ENCODE results near the gene ZRANB3.
"Not testable (repeated sequence)": the region's sequence is repeated elsewhere in the genome, so short reads cannot be mapped to it uniquely, and the experiment has no call there.

ZRANB3 gene

DNA sequence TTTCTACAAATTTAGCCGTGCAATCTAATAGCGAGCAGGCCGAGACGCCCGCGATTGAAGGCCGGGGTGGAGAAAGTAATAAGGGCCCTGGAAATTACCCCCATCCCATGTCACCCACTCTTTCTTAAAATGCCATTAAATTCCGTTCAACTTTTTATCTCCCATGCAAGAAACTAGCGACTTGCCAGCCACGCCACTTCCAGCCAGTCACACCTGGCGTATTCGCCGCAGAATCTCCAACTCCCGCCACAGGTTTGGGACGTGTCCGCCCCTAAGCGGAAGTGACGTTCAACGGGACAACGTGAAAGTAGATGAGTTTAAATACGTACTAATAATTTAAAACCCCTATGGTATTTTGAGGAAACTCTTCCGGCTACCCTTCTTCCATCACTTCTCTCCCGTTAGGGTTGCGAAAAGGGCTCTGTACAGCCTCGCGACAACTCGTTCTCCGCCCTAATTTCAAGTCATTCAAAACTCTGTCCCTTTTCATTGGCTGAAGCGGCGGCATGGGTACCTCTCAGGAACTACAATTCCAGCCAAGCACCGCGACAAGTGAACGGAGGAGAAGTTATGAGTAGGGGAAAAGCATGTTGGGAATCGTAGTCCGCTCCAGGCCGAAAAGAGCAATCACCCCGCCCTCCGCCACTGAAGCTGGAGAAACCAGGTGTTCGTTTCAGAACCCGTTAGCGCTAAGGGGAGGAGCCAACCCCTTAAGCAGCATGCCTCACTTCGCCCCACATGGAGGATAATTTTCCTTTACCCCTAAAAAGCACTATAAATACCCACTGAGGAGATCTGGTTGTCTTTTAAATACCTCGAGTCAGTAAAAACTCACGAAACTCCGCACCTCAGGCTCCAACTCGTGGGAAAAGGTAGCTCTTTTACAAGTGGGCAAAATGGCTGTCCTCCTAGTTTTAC lies at the start of gene ZRANB3:
Gene ZRANB3 (minus strand): TSS at position 906 of the 918 bp plus-strand sequence.
- DNase-seq: peak; percentile 95

- no peak for DNase-seq
Measured at GRCh38 chr2:135573620-135574019, 42.6 kb upstream of the ZRANB3 start.

DNA sequence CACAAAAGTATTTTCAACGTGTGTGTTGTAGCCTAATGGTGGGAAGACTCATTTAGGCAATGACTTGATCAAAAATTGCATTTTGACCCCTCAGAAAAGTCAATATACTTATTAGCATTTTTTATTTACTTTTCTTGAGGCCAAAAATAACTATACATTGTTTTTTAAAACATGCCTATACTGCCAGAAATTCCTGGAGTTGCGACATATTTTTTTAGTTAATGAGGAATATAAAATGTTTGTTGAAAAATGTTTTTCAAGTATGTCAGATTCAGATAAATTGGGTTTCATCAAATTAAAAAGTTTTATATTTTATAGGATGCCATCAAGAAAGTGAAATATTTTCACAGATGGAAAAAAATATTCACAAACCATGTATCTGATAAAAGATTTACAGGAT lies 39.9 kb upstream of the ZRANB3 start:
- DNase-seq: no peak

GRCh38 chr2:135563793-135564192 lies 32.8 kb upstream of the ZRANB3 start:
- DNase-seq: no peak

DNA sequence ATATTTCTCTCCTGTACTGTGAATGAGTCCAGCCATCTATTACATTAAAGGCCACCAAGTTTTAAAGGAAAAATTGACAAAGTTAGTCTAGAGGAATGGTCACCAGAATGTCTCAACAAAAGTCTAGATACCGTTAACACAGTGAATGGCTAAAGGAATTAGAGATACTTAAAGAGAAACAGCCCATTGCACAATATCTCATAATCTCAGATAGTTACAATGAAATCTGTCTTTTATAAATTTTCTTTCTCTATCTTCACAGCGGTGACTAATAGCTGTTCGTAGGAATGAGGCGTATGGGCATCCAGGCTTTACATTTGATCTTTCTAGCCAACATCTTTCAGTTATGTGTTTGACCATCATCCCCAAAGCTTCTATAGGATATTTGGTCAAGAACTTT lies 30.9 kb upstream of the ZRANB3 start:
- no peak for DNase-seq

DNA sequence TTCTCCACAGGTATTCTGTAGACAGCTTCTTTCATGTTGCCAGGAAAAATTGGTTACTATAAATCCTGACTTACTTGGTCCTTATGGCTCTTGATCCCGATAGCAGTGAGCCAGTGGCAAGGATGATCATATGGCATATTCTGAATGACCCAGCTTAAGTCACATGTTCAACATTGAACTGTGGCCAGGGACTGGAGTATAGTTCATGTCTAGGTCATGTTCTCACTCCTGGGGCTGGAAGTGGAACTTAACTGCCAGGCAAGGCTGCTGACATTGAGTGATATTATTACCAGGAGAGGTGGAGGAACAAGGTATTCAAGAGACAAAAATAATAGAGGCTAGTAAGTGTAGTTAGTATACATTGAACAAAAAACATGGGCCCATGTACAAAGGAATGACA lies 26.5 kb upstream of the ZRANB3 start:
- no peak for DNase-seq

- DNase-seq: no peak
Measured at GRCh38 chr2:135555311-135555710, 24.3 kb upstream of the ZRANB3 start.

DNA sequence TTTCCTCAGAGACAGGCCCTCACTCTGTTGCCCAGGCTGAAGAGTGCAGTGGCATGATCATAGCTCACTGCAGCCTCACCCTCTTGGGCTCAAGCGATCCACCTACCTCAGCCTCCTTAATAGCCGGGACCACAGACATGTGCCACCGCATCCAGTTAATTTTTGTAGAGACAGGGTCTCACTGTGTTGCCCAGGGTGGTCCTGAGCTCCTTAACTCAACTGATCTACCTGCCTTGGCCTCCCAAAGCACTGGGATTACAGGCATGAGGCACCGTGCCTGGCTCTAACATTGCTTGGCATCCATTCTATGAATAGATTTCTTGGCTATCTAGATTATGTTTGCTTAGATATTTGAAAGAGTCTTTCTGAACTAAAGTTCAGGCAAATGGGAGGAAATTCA lies 21.9 kb upstream of the ZRANB3 start:
- DNase-seq: no peak

GRCh38 chr2:135551356-135551755 lies 20.3 kb upstream of the ZRANB3 start:
- DNase-seq: no peak

GRCh38 chr2:135547311-135547710 lies 16.3 kb upstream of the ZRANB3 start:
- no peak for DNase-seq

- DNase-seq: no peak
Measured at GRCh38 chr2:135546436-135546835, 15.4 kb upstream of the ZRANB3 start.

DNA sequence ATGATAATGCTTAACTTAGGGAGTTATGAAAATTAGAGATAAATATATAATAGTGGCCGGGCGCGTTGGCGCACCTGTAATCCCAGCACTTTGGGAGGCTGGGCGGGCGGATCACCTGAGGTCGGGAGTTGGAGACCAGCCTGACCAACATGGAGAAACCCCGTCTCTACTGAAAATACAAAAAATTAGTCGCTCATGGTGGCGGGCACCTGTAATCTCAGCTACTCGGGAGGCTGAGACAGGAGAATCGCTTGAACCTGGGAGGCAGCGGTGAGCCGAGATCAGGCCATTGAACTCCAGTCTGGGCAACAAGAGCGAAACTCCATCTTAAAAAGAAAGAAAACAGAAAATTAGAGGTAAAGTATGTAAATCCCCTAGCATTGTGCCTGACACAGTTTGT lies 2.5 kb upstream of the ZRANB3 start:
- not testable (repeated sequence) for DNase-seq

- DNase-seq: no peak
Measured at GRCh38 chr2:135532581-135532980, 1.6 kb upstream of the ZRANB3 start.

DNA sequence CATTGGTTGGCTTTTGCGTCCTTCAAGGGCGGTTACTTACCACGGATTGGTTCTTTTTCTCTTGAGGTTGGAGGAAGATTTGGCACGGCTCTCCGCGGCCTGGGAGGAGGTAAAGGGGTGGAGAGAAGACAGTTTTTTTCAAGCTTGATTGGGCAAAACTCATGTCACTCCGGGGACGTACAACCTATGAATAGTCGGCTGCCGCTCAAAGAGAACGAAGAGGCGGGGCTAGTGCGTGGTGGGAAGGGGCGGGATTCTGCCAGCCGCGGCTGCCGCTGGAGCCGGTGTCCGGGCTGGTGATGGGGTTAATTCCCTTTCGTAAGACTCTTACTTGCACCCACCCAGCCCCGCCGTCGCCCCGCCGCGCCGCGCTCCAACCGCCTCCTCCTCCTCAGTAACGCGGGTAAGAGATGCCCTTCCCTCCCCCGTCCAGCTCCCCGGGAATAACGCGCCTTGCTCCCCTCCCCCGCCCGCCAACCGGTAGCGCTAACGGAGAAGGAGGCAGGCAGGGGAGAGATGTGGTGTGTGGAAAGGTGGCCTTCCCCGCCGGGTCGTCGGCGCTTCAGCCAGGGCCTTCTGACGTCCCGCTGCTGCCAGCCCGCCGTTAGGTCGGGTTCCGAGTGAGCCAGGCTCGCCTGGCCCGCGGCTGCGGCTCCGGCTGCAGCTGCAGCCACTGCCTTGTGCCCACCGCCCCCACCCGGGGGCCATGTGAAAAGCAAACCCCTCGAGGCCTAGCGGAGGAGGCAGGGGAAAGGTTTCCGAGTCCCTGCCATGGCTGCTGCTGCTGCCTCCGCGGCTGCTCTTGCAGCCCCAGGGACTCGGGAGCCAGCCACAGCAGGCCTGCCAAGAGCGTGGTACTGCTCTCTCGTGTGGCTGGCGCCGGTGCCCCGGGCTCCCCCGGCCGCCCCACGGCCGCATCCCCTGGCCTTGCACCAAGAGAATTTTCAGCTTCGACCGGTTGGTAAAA lies 496 bp upstream of the ZRANB3 start, which contains the start of gene R3HDM1:
Gene R3HDM1 (plus strand): TSS at position 254 of the 967 bp plus-strand sequence. CDS start 73,362 bp downstream, outside the sequence.
- DNase-seq: peak; percentile 94

DNA sequence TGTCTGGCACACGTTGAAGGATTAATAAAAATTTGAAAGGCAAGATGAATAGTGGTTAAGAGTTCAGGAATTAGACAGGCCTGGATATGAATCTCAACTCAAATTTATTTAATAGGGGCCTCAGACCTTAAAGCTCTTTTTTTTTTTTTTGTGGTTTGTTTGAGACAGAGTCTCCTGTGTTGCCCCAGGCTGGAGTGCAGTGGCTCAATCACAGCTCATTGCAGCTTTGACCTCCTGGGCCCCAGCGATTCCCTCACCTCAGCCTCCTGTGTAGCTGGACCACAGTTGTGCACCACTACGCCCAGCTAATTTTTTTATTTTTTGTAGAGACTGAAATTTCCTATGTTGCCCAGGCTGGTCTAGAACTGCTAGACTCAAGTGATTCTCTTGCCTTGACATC lies 3.0 kb downstream of the ZRANB3 start:
- no peak for DNase-seq

DNA sequence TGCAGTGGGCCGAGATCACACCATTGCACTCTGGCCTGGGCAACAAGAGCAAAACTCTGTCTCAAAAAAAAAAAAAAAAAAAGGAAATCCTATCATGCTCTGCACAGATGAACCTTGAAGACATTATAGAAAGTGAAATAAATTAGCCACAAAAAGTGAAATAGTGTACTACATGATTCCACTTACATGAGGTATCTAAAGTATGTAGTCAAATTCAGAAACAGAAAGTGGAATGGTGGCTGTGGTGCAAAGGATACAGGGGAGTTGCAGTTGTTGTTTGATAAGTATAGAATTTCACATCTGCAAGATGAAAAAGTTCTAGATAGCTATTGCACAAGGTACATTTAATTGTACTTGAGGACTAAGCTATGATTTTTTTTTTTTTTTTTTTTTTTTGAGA lies 5.2 kb downstream of the ZRANB3 start:
- DNase-seq: no peak

GRCh38 chr2:135512099-135512498 lies 18.9 kb downstream of the ZRANB3 start:
- no peak for DNase-seq

GRCh38 chr2:135510577-135510976 lies 20.4 kb downstream of the ZRANB3 start:
- DNase-seq: no peak

- no peak for DNase-seq
Measured at GRCh38 chr2:135504811-135505210, 26.2 kb downstream of the ZRANB3 start.

GRCh38 chr2:135498588-135498987 lies 32.4 kb downstream of the ZRANB3 start:
- DNase-seq: not testable (repeated sequence)

GRCh38 chr2:135494917-135495316 lies 36.1 kb downstream of the ZRANB3 start:
- DNase-seq: no peak

GRCh38 chr2:135494503-135494902 lies 36.5 kb downstream of the ZRANB3 start:
- DNase-seq: no peak

DNA sequence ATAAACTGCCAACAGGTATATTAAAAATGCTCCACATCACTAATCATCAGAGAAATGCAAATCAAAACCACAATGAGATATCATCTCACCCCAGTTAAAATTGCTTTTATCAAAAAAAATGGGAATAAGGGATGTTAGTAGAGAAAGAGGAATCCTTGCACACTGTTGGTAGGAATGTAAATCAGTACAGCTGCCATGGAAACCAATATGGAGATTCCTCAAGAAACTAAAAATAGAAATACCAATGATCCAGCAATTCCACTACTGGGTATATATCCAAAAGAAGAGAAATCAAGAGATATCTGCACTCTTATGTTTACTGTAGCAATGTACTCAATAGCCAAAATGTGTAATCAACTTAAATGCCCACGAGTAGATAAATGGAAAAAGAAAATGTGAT lies 40.6 kb downstream of the ZRANB3 start:
- no peak for DNase-seq
